HCT116 (cell line): Measurements from ENCODE around the gene BICD1. TPM values are rescaled to one million over a fixed set of nuclear protein-coding genes. Genes with fewer than 3 reads are reported as not detected.

ENCODE experiments used
- ATAC-seq: fragments of 200-7000 bp; cut with Tn5 transposase; 2 replicates; pipeline ENCODE4 v1.9.1; 2020; ENCODE audit warnings: mild to moderate bottlenecking, moderate library complexity
- BruUV-seq: library from RNA; stranded (reverse); fragments of 400-500 nt; replicated peaks from 2 replicates; lab custom pipeline; 2021; lab: Mats Ljungman, UMichigan
- CTCF ChIA-PET: fragments of 300-600 bp; sonication (Branson Sonifier 250); formaldehyde crosslinking; loops from one replicate; lab custom pipeline; 2021; ENCODE audit warnings: antibody characterized with exemption; lab: Charles Lee
- POLR2A ChIA-PET: fragments of 300-600, 350-600 bp; sonication (Branson Sonifier 250); formaldehyde crosslinking; loops from one replicate; lab custom pipeline; 2021; ENCODE audit warnings: antibody characterized with exemption; lab: Charles Lee
- RAD21 ChIA-PET, 2 experiments: fragments of 300-600 bp; sonication (Branson Sonifier 250); formaldehyde crosslinking; loops; one replicate each; lab custom pipeline; 2023; ENCODE audit warnings: low total read pairs in 2 of 2; ENCODE audit not compliant: uncharacterized antibody in 2 of 2, unreplicated experiment in 2 of 2, low non-redundant PET in 1 of 2; lab: Charles Lee
- DNase-seq: peaks from one replicate; pipeline ENCODE4 v3.0.0-alpha.2; 2010; ENCODE audit warnings: low read depth, low spot score
- H2AFZ ChIP-seq: fragments of 200-600 bp; shearing (Covaris generic), sonication (generic); 2 replicates; pipeline ENCODE4 v1.6.1; 2017; ENCODE audit warnings: low read depth, mixed run types, mixed read lengths, antibody characterized with exemption, low read length; ENCODE audit not compliant: poor library complexity, severe bottlenecking
- H3K27ac ChIP-seq: 2 replicates; pipeline ENCODE4 v1.5.1; 2012; ENCODE audit warnings: low read depth, low read length
- H3K27me3 ChIP-seq: fragments of 200-600 bp; sonication (generic); 2 replicates; pipeline ENCODE4 v1.6.1; 2016; ENCODE audit warnings: mixed run types, low read length, mixed read lengths; ENCODE audit not compliant: insufficient read depth
- H3K36me3 ChIP-seq, 2 experiments: fragments of 200-500 bp in 1 of 2; fragments of 200-600 bp in 1 of 2; sonication (Bioruptor generic) in 1 of 2; sonication (generic) in 1 of 2; 2 replicates each; pipeline versions ENCODE4 v1.5.1 to v1.6.1; 2014 to 2016; ENCODE audit warnings: low read length in 2 of 2, inconsistent platforms in 1 of 2, mixed read lengths in 1 of 2, mixed run types in 1 of 2; ENCODE audit not compliant: insufficient read depth in 2 of 2, control insufficient read depth in 1 of 2
- H3K4me1 ChIP-seq, 2 experiments: fragments of 200-600 bp in 1 of 2; sonication (generic) in 1 of 2; 2 replicates each; pipeline versions ENCODE4 v1.5.1 to v1.6.1; 2012 to 2017; ENCODE audit warnings: low read length in 2 of 2, inconsistent platforms in 1 of 2, mild to moderate bottlenecking in 1 of 2, mixed read lengths in 1 of 2, mixed run types in 1 of 2, moderate library complexity in 1 of 2; ENCODE audit not compliant: insufficient read depth in 2 of 2, control insufficient read depth in 1 of 2
- H3K4me2 ChIP-seq: fragments of 200-600 bp; sonication (generic); 2 replicates; pipeline ENCODE4 v1.6.1; 2017; ENCODE audit warnings: mixed run types, low read length, mixed read lengths
- H3K4me3 ChIP-seq, 2 experiments: fragments of 200-600 bp in 1 of 2; sonication (generic) in 1 of 2; replicated peaks in 1 of 2; 2 replicates each; pipeline ENCODE4 v1.5.1; 2011 to 2016; ENCODE audit warnings: low read length in 2 of 2, control low read depth in 1 of 2, low read depth in 1 of 2, mild to moderate bottlenecking in 1 of 2, mixed read lengths in 1 of 2, mixed run types in 1 of 2
- H3K79me2 ChIP-seq: fragments of 200-600 bp; sonication (generic); 2 replicates; pipeline ENCODE4 v1.6.1; 2017; ENCODE audit warnings: mild to moderate bottlenecking, mixed run types, low read length, moderate library complexity, mixed read lengths; ENCODE audit not compliant: insufficient read depth
- H3K9ac ChIP-seq: fragments of 200-600 bp; sonication (generic); 2 replicates; pipeline ENCODE4 v1.6.1; 2016; ENCODE audit warnings: low read length, mixed read lengths
- H3K9me2 ChIP-seq: fragments of 200-600 bp; sonication (generic), shearing (Covaris generic); 2 replicates; pipeline ENCODE4 v1.6.1; 2017; ENCODE audit warnings: mixed run types, mild to moderate bottlenecking, moderate library complexity; ENCODE audit not compliant: insufficient read depth
- H3K9me3 ChIP-seq, 2 experiments: fragments of 200-500 bp in 1 of 2; fragments of 200-600 bp in 1 of 2; sonication (Bioruptor generic) in 1 of 2; sonication (generic) in 1 of 2; 2 replicates each; pipeline ENCODE4 v1.6.1; 2014 to 2017; ENCODE audit warnings: low read length in 2 of 2, mixed read lengths in 2 of 2, inconsistent platforms in 1 of 2, low read depth in 1 of 2, mild to moderate bottlenecking in 1 of 2, mixed run types in 1 of 2, moderate library complexity in 1 of 2; ENCODE audit not compliant: control insufficient read depth in 1 of 2, insufficient read depth in 1 of 2
- H4K20me1 ChIP-seq: fragments of 200-600 bp; sonication (generic), shearing (Covaris generic); 2 replicates; pipeline ENCODE4 v1.6.1; 2017; ENCODE audit warnings: mixed run types, mild to moderate bottlenecking, moderate library complexity; ENCODE audit not compliant: insufficient read depth
- EGR1 ChIP-seq: IDR thresholded peaks from 2 replicates; pipeline ENCODE4 v1.6.1; 2012; ENCODE audit warnings: low read depth
- FOSL1 ChIP-seq: IDR thresholded peaks from 2 replicates; pipeline ENCODE4 v1.6.1; 2012; ENCODE audit warnings: low read depth
- POLR2AphosphoS5 ChIP-seq: IDR thresholded peaks from 2 replicates; pipeline ENCODE4 v1.6.1; 2011; ENCODE audit warnings: mild to moderate bottlenecking, low read depth, low read length, moderate library complexity
- RAD21 ChIP-seq: IDR thresholded peaks from 2 replicates; pipeline ENCODE4 v1.6.1; 2012; ENCODE audit warnings: low read depth, mild to moderate bottlenecking
- SIN3A ChIP-seq: IDR thresholded peaks from 2 replicates; pipeline ENCODE4 v1.6.1; 2012; ENCODE audit warnings: low read depth
- SP1 ChIP-seq: IDR thresholded peaks from 2 replicates; pipeline ENCODE4 v1.6.1; 2012; ENCODE audit warnings: low read depth
- SRF ChIP-seq: IDR thresholded peaks from 2 replicates; pipeline ENCODE4 v1.6.1; 2012; ENCODE audit warnings: low read depth
- TCF7L2 ChIP-seq: IDR thresholded peaks from 2 replicates; pipeline ENCODE4 v1.7.0; 2011; ENCODE audit warnings: borderline replicate concordance, inconsistent platforms; ENCODE audit not compliant: insufficient read depth, insufficient read length; ENCODE audit errors: extremely low read depth
- ZBTB33 ChIP-seq: IDR thresholded peaks from 2 replicates; pipeline ENCODE4 v1.6.1; 2011; ENCODE audit warnings: mild to moderate bottlenecking, low read length, moderate library complexity; ENCODE audit not compliant: insufficient replicate concordance; ENCODE audit errors: extremely low read depth
- ZNF274 ChIP-seq: fragments of 200-500 bp; sonication (Bioruptor generic); IDR thresholded peaks from 2 replicates; pipeline ENCODE4 v1.6.1; 2014; ENCODE audit warnings: mild to moderate bottlenecking, low read depth, low read length, inconsistent platforms
- intact Hi-C: fragments of 100-400 bp; cut with micrococcal nuclease; formaldehyde crosslinking; loops from 2 replicates; pipeline ENCODE4 v1.10.0; 2022
- total RNA-seq: library from RNA; stranded (reverse); gene quantifications from one replicate; pipeline ENCODE4 v1.2.1, GENCODE V29; 2021; ENCODE audit not compliant: unreplicated experiment
- TF ChIP-seq, protein P1 (sequence below): IDR thresholded peaks from 2 replicates; pipeline ENCODE4 v1.6.1; 2012

Gene BICD1
- total RNA-seq, 1 experiment from 2014 or later, result 32.5 TPM

DNA sequence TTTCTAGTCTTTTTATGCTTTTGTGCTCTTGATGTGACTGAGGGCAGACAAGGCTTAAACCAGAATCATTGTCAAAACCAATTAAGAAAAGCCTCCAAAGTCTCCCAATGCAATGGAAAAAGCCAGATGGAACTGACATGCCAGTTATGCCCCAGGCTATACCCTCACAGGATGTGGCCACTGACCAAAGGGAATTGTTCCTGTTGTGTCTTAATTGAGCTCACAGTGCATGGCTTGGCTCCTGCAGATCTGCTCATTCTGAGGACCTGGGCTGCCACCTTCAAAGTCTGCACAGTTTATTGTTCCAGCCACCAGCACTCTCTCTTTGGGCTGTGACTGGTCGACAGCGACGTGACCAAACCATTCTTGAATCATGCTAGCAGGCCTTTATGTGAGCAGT lies 17.1 kb upstream of the BICD1 start:
- no peaks in the 10 kb centered on the region for H3K27me3 ChIP-seq
- RAD21 ChIA-PET, result no interaction called here
- no peaks in the 10 kb centered on the region for H3K9me3 ChIP-seq
- H3K36me3 ChIP-seq, result no peaks in the 10 kb centered on the region
- peaks cover 0 to 2% of the 10 kb centered on the region in 2 experiments; a peak in 1 of 4 replicates for H3K4me1 ChIP-seq
- no peaks in the 10 kb centered on the region for H3K9me2 ChIP-seq
- BruUV-seq, result no TSS peak
- no peak overlapping the region for H3K4me2 ChIP-seq
- ATAC-seq, result no peak
- H3K9ac ChIP-seq, result no peak overlapping the region
- H3K79me2 ChIP-seq, result no peaks in the 10 kb centered on the region
- no peak for TF ChIP-seq RAD21
- no peak for TF ChIP-seq SP1
- no peak for TF ChIP-seq FOSL1
- no peak for TF ChIP-seq EGR1
- no peak for TF ChIP-seq ZBTB33
- TF ChIP-seq, protein P1, sequence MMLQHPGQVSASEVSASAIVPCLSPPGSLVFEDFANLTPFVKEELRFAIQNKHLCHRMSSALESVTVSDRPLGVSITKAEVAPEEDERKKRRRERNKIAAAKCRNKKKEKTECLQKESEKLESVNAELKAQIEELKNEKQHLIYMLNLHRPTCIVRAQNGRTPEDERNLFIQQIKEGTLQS, result no peak
- no peak for TF ChIP-seq POLR2AphosphoS5
- TF ChIP-seq TCF7L2, result no peak
- TF ChIP-seq SRF, result no peak
- TF ChIP-seq ZNF274, result no peak
- no peak for TF ChIP-seq SIN3A
- H3K27ac ChIP-seq, result no peak overlapping the region
- no peak overlapping the region for H3K4me3 ChIP-seq
- POLR2A ChIA-PET, result no interaction called here
- no peaks in the 10 kb centered on the region for H4K20me1 ChIP-seq
- intact Hi-C loops, result no loop called here
- no peak for DNase-seq
- no peak overlapping the region for H2AFZ ChIP-seq
- CTCF ChIA-PET, result no interaction called here
